Stimulated activated naive B cell treated with anti-CD40 and anti-IgM and Interleukin-4, amounts not matched to agents 10 μg/mL and 1 μg/mL and 100 μg/mL, for 72 hours (primary cell): ENCODE data around the gene COA8.

Experiments used
- ATAC-seq, 2 donors: fragments of 150-1000 bp; cut with Tn5 transposase; replicated peaks; 2 replicates each; pipeline ENCODE4 v1.10.0; 2021; ENCODE audit warnings: moderate library complexity in 1 of 2
- DNase-seq: peaks from one replicate; pipeline ENCODE4 v3.0.0; 2021
- H3K27ac Mint-ChIP-seq: one replicate; pipeline ENCODE4 v1.8.0; 2022; ENCODE audit warnings: mild to moderate bottlenecking, mixed read lengths
- H3K27me3 Mint-ChIP-seq, 2 donors: one replicate each; pipeline ENCODE4 v1.8.0; 2022; ENCODE audit warnings: mixed read lengths in 2 of 2
- H3K36me3 Mint-ChIP-seq, 2 donors: one replicate each; pipeline ENCODE4 v1.8.0; 2022; ENCODE audit warnings: mixed read lengths in 2 of 2, mild to moderate bottlenecking in 1 of 2
- H3K4me1 Mint-ChIP-seq, 2 donors: one replicate each; pipeline ENCODE4 v1.8.0; 2022; ENCODE audit warnings: mixed read lengths in 2 of 2, mild to moderate bottlenecking in 1 of 2
- H3K4me3 Mint-ChIP-seq, 2 donors: one replicate each; pipeline ENCODE4 v1.8.0; 2022; ENCODE audit warnings: mild to moderate bottlenecking in 2 of 2, mixed read lengths in 2 of 2, moderate library complexity in 1 of 2
- H3K9me3 Mint-ChIP-seq, 2 donors: one replicate each; pipeline ENCODE4 v1.8.0; 2022; ENCODE audit warnings: mixed read lengths in 2 of 2, mild to moderate bottlenecking in 1 of 2

The COA8 gene

GRCh38 chr14:103629503-103630121 is 66.9 kb downstream of the COA8 start:
- ATAC-seq (peak; percentile 49 to 57), DNase-seq (peak; percentile 35)
- peak overlapping the region; percentile 86 for H3K27ac Mint-ChIP-seq

GRCh38 chr14:103630364-103631108 is 67.8 kb downstream of the COA8 start:
- H3K4me3 Mint-ChIP-seq: peak overlapping the region; percentile 44 to 94
- ATAC-seq: no peak
- no peaks in the 10 kb centered on the region for H3K9me3 Mint-ChIP-seq
- H3K36me3 Mint-ChIP-seq: peaks cover 0 to 10% of the 10 kb centered on the region in 2 donors
- H3K27ac Mint-ChIP-seq: no peak overlapping the region
- no peak for DNase-seq
- H3K27me3 Mint-ChIP-seq: no peaks in the 10 kb centered on the region
- H3K4me1 Mint-ChIP-seq: peaks cover 37 to 56% of the 10 kb centered on the region in 2 donors

More at GRCh38 chr14:103629503-103630121, 66.9 kb downstream of the COA8 start:
- H3K4me3 Mint-ChIP-seq: peak overlapping the region; percentile 86 to 94
- H3K9me3 Mint-ChIP-seq: no peaks in the 10 kb centered on the region
- no peaks in the 10 kb centered on the region for H3K27me3 Mint-ChIP-seq
- peaks cover 0 to 10% of the 10 kb centered on the region in 2 donors for H3K36me3 Mint-ChIP-seq
- peaks cover 40 to 57% of the 10 kb centered on the region in 2 donors for H3K4me1 Mint-ChIP-seq

- ATAC-seq (no peak), DNase-seq (no peak)
- no peak overlapping the region for H3K27ac Mint-ChIP-seq
- H3K27me3 Mint-ChIP-seq: no peaks in the 10 kb centered on the region
- no peaks in the 10 kb centered on the region for H3K9me3 Mint-ChIP-seq
- H3K4me1 Mint-ChIP-seq: peaks cover 33 to 61% of the 10 kb centered on the region in 2 donors
- no peak overlapping the region for H3K4me3 Mint-ChIP-seq
- H3K36me3 Mint-ChIP-seq: peaks cover 6 to 14% of the 10 kb centered on the region in 2 donors
Measured at GRCh38 chr14:103633391-103633790, 70.6 kb downstream of the COA8 start.

GRCh38 chr14:103634156-103634555 is 71.4 kb downstream of the COA8 start:
- Mint-ChIP-seq H3K27me3 (no peaks in the 10 kb centered on the region), H3K27ac (no peak overlapping the region), H3K36me3 (peaks cover 8 to 19% of the 10 kb centered on the region in 2 donors), H3K4me3 (no peak overlapping the region), H3K4me1 (peaks cover 38 to 67% of the 10 kb centered on the region in 2 donors), H3K9me3 (no peaks in the 10 kb centered on the region)
- ATAC-seq (no peak), DNase-seq (no peak)

GRCh38 chr14:103638594-103638993 is 75.8 kb downstream of the COA8 start:
- Mint-ChIP-seq H3K27ac (no peak overlapping the region), H3K9me3 (no peaks in the 10 kb centered on the region), H3K4me1 (peaks cover 31 to 68% of the 10 kb centered on the region in 2 donors), H3K4me3 (no peak overlapping the region), H3K27me3 (no peaks in the 10 kb centered on the region), H3K36me3 (peaks cover 11 to 17% of the 10 kb centered on the region in 2 donors)
- ATAC-seq (peak; percentile 38 to 47), DNase-seq (no peak)
